ENCODE results near the gene CLEC18B.
"Not testable (repeated sequence)": the region's sequence is repeated elsewhere in the genome, so short reads cannot be mapped to it uniquely, and the experiment has no call there.

CLEC18B gene

GRCh38 chr16:74382339-74383034 is 38.8 kb downstream of the CLEC18B start:
- H3K4me3 ChIP-seq (ENCODE audit: low read depth, low read length); DNase-seq (ENCODE audit: low read depth): not testable (repeated sequence)

GRCh38 chr16:74373847-74374184 is 47.5 kb downstream of the CLEC18B start:
- DNase-seq (ENCODE audit: low read depth); H3K4me3 ChIP-seq (ENCODE audit: low read depth, low read length): not testable (repeated sequence)

GRCh38 chr16:74372953-74373846 is 48.1 kb downstream of the CLEC18B start:
- TF ChIP-seq CTCF (IDR thresholded peaks at IDR 0.05; ENCODE audit: control insufficient read depth, extremely low read depth, insufficient read depth), result no peak
- H3K4me3 ChIP-seq (ENCODE audit: low read depth, low read length), result no peak overlapping the region
- no peak for DNase-seq (ENCODE audit: low read depth)

GRCh38 chr16:74372369-74372768 is 48.9 kb downstream of the CLEC18B start:
- no peak overlapping the region for H3K4me3 ChIP-seq (ENCODE audit: low read depth, low read length)
- no peak for TF ChIP-seq CTCF (IDR thresholded peaks at IDR 0.05; ENCODE audit: control insufficient read depth, extremely low read depth, insufficient read depth)
- DNase-seq (ENCODE audit: low read depth), result no peak

GRCh38 chr16:74370338-74371135 is 50.7 kb downstream of the CLEC18B start:
- H3K4me3 ChIP-seq (ENCODE audit: low read depth, low read length); DNase-seq (ENCODE audit: low read depth): not testable (repeated sequence)

GRCh38 chr16:74368002-74368911 is 53.0 kb downstream of the CLEC18B start:
- DNase-seq (ENCODE audit: low read depth), result peak; percentile 26
- peak overlapping the region; percentile 79 for H3K4me3 ChIP-seq (ENCODE audit: low read depth, low read length)

- peak overlapping the region; percentile 79 for H3K4me3 ChIP-seq (ENCODE audit: low read depth, low read length)
- not testable (repeated sequence) for DNase-seq (ENCODE audit: low read depth)
These were observed 53.7 kb downstream of the CLEC18B start for GRCh38 chr16:74367469-74368001.

- DNase-seq (ENCODE audit: low read depth); H3K4me3 ChIP-seq (ENCODE audit: low read depth, low read length): not testable (repeated sequence)
These were observed 59.4 kb downstream of the CLEC18B start for GRCh38 chr16:74361646-74362610.
